ENCODE measurements around the gene GABBR2.
"Not testable (repeated sequence)": the region's sequence is repeated elsewhere in the genome, so short reads cannot be mapped to it uniquely, and the experiment has no call there.

GRCh38 chr9:98267556-98267955 is 441.2 kb downstream of the GABBR2 start:
- TF ChIP-seq CTCF (IDR thresholded peaks at IDR 0.05; ENCODE audit: low read depth, low read length, poor library complexity, severe bottlenecking); EZH2phosphoT487 (IDR thresholded peaks at IDR 0.05; ENCODE audit: borderline replicate concordance, low read length): not testable (repeated sequence)
